ENCODE data around the gene ABCD1. TPM values are rescaled to one million over a fixed set of nuclear protein-coding genes. Genes with fewer than 3 reads are reported as not detected.
A peak's percentile ranks its signal among the peaks of the same experiment; 100 is the strongest.

ABCD1 gene
- total and polyA plus RNA-seq, 9 of the 15 experiments (the other 6 are each of a cell fraction or from before 2014, with no cell fraction given): 0.07 to 6.9 (median 2.2) TPM

- no peak for TF ChIP-seq ZNF518B (CRISPR knock-in tag; IDR thresholded peaks at IDR 0.05)
- TF ChIP-seq VEZF1 (CRISPR knock-in tag; IDR thresholded peaks at IDR 0.05): peak; percentile 81
- TF ChIP-seq RFX1 (IDR thresholded peaks at IDR 0.05): no peak
- no peak for TF ChIP-seq ZNF609 (CRISPR knock-in tag; IDR thresholded peaks at IDR 0.05; ENCODE audit: borderline replicate concordance)
- TF ChIP-seq EGR1 (conservative IDR thresholded peaks at IDR 0.05): peak; percentile 36; the same call in 1 of the 2 replicates
- no peak for TF ChIP-seq MIER1 (IDR thresholded peaks at IDR 0.05; ENCODE audit: low read depth)
- peak; percentile 96 for TF ChIP-seq MBD2 (IDR thresholded peaks at IDR 0.05; ENCODE audit: borderline replicate concordance, low read depth)
- TF ChIP-seq ZNF449 (CRISPR knock-in tag; IDR thresholded peaks at IDR 0.05): no peak
- no peak for TF ChIP-seq CBFB (CRISPR knock-in tag; IDR thresholded peaks at IDR 0.05)
- TF ChIP-seq ARID3B (CRISPR knock-in tag; IDR thresholded peaks at IDR 0.05; ENCODE audit: borderline replicate concordance): no peak
- TF ChIP-seq HNRNPL (IDR thresholded peaks at IDR 0.05; ENCODE audit: low read depth, low read length): no peak
- no peak for TF ChIP-seq NR1H2 (CRISPR knock-in tag; IDR thresholded peaks at IDR 0.05)
- TF ChIP-seq ZNF696 (CRISPR knock-in tag; conservative IDR thresholded peaks at IDR 0.05): no peak
These were observed 52.0 kb downstream of the ABCD1 start (continued) for GRCh38 chrX:153776611-153777045.
